HepG2 (cell line): ENCODE results near the gene SLC29A3.

Source experiments
- SMC3 ChIP-seq: IDR thresholded peaks from 2 replicates; pipeline ENCODE4 v1.6.1; 2011; ENCODE audit warnings: low read length, improper control_type of control experiment
- TF ChIP-seq, protein P1 (sequence below), 2 experiments: IDR thresholded peaks; 2 replicates each; pipeline ENCODE4 v1.6.1; 2011 to 2012; ENCODE audit warnings: low read length in 2 of 2, borderline replicate concordance in 1 of 2, low read depth in 1 of 2, mild to moderate bottlenecking in 1 of 2, moderate library complexity in 1 of 2

DNA sequence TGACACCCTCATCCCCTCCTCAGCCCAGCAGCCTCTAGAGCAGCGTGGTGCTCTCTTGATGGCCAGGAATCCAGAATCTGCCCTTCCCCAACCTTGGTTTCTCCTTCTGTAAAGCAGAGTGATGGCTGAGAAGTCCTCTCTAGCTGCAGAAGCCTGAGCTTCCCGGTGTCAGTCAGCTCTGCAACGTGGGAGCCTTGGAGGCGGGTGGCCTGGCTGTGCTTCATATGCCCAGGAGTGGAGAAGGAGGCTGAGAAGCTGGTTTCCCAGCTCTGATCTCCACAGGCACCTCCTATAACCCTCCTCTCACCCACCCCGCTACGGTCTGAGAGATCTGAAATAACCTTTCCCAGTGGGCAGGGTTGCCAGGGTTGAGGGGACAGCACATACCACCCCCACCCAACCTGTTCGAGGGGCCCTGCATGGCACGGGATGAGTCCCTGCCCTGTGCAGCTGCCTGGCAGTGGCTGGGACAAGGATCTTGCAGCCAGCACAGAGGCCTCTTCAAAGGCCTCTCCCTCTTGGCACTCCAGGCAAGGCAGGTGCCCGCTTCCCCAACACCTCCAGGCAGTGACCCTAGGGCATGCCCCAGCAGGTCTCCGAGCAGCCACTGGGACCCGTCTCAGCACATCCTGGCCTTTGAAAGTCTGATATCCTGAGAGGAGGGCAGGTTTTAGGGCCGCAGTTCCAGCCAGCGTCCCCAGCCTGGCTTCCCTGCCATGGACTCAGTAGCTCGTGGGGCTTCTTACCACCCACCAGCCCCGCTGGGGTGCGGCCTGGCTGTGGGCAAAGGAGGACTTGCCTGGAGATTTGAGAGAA is 18.3 kb upstream of the SLC29A3 start:
- TF ChIP-seq, protein P1, sequence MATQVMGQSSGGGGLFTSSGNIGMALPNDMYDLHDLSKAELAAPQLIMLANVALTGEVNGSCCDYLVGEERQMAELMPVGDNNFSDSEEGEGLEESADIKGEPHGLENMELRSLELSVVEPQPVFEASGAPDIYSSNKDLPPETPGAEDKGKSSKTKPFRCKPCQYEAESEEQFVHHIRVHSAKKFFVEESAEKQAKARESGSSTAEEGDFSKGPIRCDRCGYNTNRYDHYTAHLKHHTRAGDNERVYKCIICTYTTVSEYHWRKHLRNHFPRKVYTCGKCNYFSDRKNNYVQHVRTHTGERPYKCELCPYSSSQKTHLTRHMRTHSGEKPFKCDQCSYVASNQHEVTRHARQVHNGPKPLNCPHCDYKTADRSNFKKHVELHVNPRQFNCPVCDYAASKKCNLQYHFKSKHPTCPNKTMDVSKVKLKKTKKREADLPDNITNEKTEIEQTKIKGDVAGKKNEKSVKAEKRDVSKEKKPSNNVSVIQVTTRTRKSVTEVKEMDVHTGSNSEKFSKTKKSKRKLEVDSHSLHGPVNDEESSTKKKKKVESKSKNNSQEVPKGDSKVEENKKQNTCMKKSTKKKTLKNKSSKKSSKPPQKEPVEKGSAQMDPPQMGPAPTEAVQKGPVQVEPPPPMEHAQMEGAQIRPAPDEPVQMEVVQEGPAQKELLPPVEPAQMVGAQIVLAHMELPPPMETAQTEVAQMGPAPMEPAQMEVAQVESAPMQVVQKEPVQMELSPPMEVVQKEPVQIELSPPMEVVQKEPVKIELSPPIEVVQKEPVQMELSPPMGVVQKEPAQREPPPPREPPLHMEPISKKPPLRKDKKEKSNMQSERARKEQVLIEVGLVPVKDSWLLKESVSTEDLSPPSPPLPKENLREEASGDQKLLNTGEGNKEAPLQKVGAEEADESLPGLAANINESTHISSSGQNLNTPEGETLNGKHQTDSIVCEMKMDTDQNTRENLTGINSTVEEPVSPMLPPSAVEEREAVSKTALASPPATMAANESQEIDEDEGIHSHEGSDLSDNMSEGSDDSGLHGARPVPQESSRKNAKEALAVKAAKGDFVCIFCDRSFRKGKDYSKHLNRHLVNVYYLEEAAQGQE (IDR thresholded peaks at IDR 0.05; ENCODE audit: borderline replicate concordance in 1 of 2, low read depth in 1 of 2, low read length in 2 of 2): no peak
- TF ChIP-seq SMC3: no peak
